ENCODE data around the gene DGUOK.

DNA sequence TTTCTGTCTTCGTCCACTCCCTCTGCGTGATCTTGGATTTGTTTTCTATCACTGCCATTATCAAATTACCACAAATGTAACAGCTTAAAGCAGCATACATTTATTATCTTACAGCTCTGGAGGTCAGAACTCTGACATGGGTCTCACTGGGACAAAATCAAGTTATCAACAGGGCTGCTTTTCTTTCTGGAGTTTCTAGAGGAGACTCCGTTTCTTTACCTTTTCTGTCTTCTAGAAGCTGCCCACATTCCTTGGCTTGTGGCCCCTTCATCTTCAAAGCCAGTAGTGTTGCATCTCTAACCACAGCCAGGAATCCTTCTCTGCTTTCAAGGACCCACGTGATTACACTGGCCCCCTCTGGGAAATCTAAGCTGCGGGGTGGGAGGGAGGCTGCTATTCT, 36.1 kb downstream of the DGUOK start:
- TF ChIP-seq POLR2A (IDR thresholded peaks at IDR 0.05; ENCODE audit: low read depth, low read length) (no peak), POLR2AphosphoS5 (IDR thresholded peaks at IDR 0.05; ENCODE audit: low read depth, low read length) (no peak), TAF1 (IDR thresholded peaks at IDR 0.05; ENCODE audit: borderline replicate concordance, low read depth, low read length) (no peak)

Data from GM12892 (cell line).